HG02642 (cell line): ENCODE results near the gene SPTLC1.
"Not testable (repeated sequence)": the region's sequence is repeated elsewhere in the genome, so short reads cannot be mapped to it uniquely, and the experiment has no call there.

Experiments
- ATAC-seq: cut with Tn5 transposase; IDR thresholded peaks from one replicate; pipeline ENCODE4 v1.9.1; 2021; ENCODE audit warnings: mild to moderate bottlenecking; ENCODE audit not compliant: unreplicated experiment, poor library complexity

Gene SPTLC1

DNA sequence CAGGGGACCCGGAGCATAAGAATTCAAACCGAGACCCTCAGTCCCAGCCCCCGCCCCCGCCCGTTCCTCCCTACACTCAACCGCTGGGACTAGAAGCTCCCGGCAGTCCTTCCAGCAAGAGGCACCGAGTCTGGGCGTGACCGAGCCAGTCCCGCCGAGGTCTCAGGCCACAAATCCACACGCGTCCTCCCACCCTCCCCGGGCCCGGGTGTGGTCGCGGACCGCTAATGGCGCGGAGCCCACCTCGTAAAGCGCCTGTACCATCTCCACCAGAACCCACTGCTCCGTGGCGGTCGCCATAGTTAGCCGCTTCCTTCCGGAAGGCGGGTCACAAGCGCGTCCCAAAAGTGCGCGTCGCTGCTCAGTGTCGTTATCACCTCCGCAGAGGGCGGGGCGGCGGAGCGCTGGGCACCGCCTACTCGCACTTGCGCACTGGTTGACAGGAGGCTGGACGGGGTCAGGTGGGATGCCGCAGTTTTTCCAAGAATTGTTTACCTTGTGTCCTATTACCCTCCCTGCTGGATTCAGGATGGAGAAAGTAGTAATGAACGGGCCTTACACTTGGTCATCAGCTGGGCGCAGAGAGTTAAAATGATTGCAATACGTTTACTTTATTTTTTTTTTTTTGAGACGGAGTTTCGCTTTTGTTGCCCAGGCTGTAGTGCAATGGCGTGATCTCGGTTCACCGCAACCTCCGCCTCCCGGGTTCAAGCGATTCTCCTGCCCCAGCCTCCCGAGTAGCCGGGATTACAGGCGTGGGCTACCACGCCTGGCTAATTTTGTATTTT, at the start of gene SPTLC1:
SPTLC1 (minus strand) TSS at position 343 of the 788 bp plus-strand sequence; CDS start at position 300, 43 bp downstream.
- ATAC-seq = peak; percentile 97

DNA sequence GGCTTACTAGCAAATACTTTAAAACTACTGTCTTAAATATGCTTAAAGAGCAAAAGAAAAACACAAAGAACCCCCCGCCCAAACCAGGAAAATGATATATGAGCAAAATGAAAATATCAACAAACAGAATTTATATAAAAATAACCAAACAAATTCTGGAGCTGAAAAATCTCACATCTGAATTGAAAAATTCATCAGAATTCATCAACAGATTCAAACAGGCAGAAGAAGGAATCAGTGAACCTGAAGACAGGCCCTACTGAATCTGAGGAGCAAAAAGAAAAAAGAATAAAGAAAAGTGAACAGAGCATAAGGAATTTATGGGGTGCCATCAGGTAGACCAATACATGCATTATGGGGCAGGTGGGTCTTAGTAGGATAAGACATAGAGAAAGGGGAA, 49.8 kb upstream of the SPTLC1 start:
- ATAC-seq = no peak

DNA sequence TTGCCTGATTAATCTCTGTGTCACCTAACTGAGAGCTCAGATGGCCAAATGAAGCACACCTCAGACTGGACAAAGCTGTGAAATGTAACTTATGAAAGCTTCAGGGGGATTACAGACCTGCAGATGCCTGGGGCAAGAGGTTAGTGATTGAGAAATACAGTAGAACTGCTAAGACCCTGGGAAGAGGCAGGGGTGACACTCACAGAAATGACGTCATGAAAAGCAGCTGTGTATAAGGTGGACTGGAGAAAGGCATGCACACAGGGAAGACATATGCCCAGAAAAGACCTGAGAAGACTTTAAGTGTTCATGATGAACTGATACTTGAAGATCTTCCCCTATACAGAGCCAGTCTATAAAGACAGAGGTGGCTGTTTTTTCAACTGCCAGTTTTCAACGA, 49.3 kb upstream of the SPTLC1 start:
- ATAC-seq = no peak

- ATAC-seq = no peak
These were observed 48.1 kb upstream of the SPTLC1 start for GRCh38 chr9:92163276-92163675.

GRCh38 chr9:92160786-92161185, 45.6 kb upstream of the SPTLC1 start:
- no peak for ATAC-seq

DNA sequence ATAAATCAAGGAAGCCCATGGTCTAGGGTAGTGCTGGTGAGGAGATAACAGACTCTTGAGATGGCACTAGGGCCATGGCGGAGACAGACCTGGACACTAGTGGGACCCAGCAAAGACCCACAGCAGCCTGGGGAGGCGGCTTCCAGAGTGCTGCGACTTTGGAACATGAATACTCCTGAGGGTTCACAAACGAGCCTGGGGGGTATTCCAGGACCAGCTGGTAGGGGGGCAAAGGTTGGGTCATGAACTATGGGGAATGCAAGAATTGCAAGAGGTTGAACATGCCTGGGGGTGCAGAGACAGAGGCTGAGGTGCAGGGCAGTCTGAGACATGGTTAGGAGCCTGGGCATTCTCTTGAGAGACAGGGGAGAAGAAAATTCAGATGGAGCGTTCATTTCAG, 43.8 kb upstream of the SPTLC1 start:
- no peak for ATAC-seq

- no peak for ATAC-seq
These were observed 42.9 kb upstream of the SPTLC1 start for GRCh38 chr9:92158097-92158601.

- ATAC-seq = not testable (repeated sequence)
These were observed 40.5 kb upstream of the SPTLC1 start for GRCh38 chr9:92155736-92156135.

DNA sequence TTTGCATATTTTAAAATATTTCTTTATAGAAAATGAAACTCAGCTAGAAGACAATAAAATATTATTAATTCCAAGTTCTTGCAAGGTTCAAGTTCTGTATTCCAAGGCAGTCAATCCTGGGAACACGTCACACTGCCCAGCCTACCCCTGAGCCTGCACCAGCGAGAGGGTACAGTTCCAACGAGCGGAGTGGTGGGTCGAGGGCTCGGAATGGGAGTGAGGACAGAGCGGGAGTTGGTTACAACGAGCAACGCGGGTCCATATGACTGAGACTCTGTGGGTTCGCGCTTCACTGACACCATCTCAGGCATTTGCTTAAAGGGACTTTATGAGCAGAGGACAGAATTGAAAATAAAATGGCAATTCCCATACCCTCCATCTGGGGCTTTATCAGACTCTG, 40.0 kb upstream of the SPTLC1 start:
- no peak for ATAC-seq

GRCh38 chr9:92153466-92154415, 38.5 kb upstream of the SPTLC1 start:
- ATAC-seq = not testable (repeated sequence)

DNA sequence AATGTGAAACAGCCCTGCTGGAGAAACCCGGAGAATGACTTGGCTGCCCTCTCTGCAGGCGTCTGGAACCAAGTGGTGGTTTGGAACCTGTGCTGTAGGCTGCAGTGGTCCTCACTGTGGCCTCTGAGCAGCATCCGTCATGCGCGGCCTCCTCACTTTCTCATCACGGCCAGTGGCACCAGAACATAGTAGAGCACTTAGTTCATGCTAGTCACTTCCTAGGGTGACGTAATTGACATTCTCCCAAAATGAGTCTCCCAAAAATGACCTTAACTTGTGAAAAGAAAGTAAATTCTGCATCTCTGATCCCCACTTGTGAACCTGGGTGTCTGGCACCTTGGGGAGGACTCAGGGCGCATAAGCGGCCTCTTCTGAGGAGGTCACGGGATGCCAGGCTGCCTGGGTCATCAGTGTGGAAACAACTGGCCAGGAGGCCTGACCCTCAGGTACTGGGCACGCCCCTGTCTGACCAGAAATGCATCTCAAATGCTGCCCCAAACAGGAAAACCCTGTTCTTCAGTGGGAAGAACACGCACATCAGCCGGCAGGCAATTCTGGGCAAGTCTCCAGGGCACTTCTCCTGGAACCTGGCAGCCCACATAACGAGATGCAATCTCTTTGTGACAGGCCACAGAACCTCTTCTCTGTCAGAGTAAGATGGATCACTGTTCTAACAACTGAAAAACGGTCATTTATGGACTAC, 36.6 kb upstream of the SPTLC1 start:
- ATAC-seq = no peak

GRCh38 chr9:92150501-92151470, 35.6 kb upstream of the SPTLC1 start:
- ATAC-seq = not testable (repeated sequence)

GRCh38 chr9:92147852-92148180, 32.6 kb upstream of the SPTLC1 start:
- no peak for ATAC-seq

DNA sequence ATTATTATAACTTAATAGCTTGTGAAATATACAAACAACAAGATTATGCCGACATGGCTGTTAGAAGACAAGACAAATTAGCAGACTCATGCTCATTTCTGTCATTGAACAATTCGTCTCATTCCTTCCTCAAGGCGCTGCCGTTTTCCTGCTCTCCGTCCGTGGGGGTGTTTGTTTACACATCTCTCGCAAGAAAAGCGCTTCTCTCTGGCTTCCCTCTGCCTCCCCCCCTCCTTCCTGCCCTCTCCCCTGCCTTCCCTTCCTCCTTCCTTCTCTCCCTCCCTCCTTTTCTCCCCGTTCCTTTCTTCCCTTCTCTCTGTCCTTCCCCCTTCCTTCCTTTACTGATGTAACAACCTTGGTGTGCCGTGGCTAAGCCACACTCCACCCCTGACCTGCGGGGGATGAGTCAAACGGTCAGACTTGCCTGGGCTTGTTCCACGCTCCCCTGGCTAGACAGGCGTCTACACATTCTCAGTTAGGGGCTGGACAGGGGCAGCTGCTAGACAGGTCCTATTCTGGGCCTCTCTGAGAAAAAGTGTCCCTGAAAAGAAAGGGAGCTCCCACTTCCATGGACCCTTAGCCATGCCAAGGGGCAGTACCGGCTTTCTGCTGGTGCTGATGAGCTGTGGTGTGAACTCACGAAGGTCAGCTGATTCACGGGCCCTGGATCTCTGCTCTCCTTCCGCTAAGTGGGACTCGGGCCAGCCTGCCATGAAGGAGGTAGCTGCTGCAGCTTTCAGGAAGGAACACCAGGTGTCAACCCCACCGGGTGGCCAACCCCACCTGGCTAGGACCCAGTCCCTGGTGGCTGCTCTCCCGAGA, 32.0 kb upstream of the SPTLC1 start:
- ATAC-seq = peak; percentile 74

- no peak for ATAC-seq
These were observed 31.4 kb upstream of the SPTLC1 start for GRCh38 chr9:92146610-92147009.

DNA sequence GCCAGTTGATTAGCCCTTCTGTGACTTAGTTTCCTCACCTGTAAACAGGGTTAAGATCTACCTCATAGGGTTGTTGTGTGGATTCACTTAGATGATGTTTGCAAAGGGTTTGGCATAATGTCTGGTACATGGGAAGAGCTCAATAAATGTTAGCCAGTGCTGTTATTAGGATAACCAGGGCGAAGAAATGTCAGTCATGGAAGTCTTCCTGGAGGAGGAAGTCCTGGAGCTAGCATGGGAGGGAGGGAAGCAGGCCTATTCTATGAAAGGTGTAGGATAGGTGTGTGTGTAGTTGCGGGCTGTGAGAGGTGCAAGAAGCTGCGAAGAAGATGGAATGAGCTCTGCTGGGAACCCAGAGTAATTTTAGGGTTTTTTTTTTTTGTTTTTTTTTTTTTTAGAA, 30.6 kb upstream of the SPTLC1 start:
- ATAC-seq = not testable (repeated sequence)

DNA sequence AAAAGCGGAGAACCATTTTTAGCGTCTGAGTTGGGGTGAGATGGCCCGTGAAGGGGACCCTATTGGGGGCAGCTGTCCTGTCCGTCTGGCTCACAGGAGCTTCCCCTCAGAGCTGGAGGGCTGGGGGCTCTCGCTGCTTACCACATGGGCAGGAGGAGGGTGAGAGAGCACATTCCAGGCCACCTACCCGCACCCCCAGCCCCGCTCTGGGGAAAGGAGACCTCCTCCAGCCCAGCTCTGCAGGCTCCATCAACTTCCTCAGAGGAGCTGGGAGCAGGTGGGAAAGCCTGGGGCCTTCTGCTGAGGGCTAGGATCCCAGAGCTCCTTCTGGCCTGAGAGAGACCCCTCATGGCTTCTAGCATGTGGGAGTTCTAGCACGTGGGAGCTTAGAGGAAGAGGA, 27.1 kb upstream of the SPTLC1 start:
- ATAC-seq = no peak
